ENCODE measurements around the gene OSBPL5.

OSBPL5 gene

DNA sequence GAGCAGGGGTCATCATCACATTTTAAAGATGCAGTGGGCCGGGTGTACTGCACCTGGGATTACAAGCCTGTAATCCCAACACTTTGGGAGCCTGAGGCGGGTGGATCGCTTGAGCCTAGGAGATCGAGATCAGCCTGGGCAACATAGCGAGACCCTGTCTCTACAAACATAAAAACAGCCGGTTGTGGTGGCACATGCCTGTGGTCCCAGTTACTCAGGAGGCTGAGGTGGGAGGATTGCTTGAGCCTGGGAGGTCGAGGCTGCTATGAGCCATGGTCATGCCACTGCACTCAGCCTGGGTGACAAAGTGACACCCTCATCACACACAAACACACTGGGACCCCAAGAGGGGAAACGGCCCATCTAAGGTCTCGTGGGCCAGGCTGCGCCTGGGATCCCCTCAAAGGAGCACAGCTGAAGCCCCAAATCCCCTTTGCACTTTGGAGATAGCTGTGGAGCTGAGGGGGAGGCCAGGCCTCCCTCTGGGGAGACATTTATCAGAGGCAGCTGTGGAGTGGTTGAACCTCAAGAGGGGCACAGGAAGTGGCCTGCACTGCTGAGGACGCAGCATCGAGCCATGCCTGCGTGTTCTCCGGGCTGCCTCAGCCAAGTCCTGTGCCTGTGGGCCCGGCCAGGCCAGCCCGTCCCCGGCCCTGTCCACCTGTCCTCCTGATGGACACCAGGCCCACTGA, 27.5 kb downstream of the OSBPL5 start:
- H3K27me3 ChIP-seq (ENCODE audit: low read depth, low read length) = no peaks in the 10 kb centered on the region
- no peak for TF ChIP-seq EZH2phosphoT487 (IDR thresholded peaks at IDR 0.05; ENCODE audit: low read depth)
- TF ChIP-seq, protein P1, sequence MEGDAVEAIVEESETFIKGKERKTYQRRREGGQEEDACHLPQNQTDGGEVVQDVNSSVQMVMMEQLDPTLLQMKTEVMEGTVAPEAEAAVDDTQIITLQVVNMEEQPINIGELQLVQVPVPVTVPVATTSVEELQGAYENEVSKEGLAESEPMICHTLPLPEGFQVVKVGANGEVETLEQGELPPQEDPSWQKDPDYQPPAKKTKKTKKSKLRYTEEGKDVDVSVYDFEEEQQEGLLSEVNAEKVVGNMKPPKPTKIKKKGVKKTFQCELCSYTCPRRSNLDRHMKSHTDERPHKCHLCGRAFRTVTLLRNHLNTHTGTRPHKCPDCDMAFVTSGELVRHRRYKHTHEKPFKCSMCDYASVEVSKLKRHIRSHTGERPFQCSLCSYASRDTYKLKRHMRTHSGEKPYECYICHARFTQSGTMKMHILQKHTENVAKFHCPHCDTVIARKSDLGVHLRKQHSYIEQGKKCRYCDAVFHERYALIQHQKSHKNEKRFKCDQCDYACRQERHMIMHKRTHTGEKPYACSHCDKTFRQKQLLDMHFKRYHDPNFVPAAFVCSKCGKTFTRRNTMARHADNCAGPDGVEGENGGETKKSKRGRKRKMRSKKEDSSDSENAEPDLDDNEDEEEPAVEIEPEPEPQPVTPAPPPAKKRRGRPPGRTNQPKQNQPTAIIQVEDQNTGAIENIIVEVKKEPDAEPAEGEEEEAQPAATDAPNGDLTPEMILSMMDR (IDR thresholded peaks at IDR 0.05; ENCODE audit: low read depth, low read length) = no peak
- H3K9ac ChIP-seq (ENCODE audit: low read length) = no peak overlapping the region
- H3K4me3 ChIP-seq (ENCODE audit: low read length) = no peak overlapping the region
- no peaks in the 10 kb centered on the region for H3K79me2 ChIP-seq (ENCODE audit: low read length)
- H3K27ac ChIP-seq (ENCODE audit: low read length) = no peak overlapping the region
- no peaks in the 10 kb centered on the region for H4K20me1 ChIP-seq (ENCODE audit: insufficient read depth, low read length)
- no peak overlapping the region for H3K4me2 ChIP-seq (ENCODE audit: low read length)
- H2AFZ ChIP-seq (ENCODE audit: low read depth, low read length) = no peak overlapping the region
- H3K4me1 ChIP-seq (ENCODE audit: low read length) = no peaks in the 10 kb centered on the region
- no peaks in the 10 kb centered on the region for H3K9me3 ChIP-seq (ENCODE audit: insufficient read depth, low read length)
- no peaks in the 10 kb centered on the region for H3K36me3 ChIP-seq (replicated peaks; ENCODE audit: low read depth, low read length)

DNA sequence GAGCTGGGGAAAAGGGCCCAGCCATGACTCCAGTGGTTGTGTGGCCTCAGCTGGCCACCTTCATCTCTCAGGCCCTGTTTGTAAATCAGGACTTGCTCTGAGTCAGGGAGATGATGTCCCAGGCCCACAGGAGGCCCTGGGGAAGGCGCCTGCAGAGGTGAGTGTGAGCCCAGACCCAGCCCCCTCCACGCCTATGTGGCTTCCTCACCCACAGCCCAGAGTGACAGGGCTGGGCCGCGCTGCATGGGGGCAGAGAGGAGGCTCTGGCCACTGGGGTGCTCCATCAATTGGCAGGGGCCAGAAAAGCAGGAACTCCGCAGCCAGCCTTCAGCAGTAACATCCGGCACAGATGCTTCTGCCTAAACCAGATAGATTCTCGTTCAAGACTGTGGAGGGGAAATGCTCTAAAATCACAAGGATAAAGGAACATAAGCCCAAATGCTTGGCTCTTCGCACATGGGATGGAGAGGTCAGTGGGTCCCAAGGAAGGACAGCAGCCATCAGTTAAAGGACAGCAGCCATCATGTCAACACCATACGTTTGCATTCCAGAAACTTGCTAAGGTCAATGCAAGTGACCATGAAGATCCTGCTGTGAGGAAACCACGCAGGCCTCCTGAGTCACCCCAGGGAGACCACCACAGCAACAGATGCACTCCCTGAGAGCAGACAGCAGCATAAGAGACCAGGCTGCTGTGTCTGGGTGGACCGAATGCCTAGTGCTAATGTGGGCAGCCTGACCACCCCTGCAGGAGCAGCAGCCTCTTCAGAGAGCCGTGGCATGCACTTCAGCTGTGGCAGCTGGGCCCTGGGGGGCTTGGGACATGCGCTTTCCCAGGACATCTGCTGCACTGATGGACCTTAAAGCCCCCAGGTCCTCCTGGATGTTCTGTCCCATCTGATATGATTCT, 28.3 kb downstream of the OSBPL5 start:
- H3K27me3 ChIP-seq (ENCODE audit: low read depth, low read length) = no peaks in the 10 kb centered on the region
- no peaks in the 10 kb centered on the region for H3K79me2 ChIP-seq (ENCODE audit: low read length)
- no peak overlapping the region for H3K27ac ChIP-seq (ENCODE audit: low read length)
- no peaks in the 10 kb centered on the region for H3K36me3 ChIP-seq (replicated peaks; ENCODE audit: low read depth, low read length)
- H3K4me2 ChIP-seq (ENCODE audit: low read length) = no peak overlapping the region
- H2AFZ ChIP-seq (ENCODE audit: low read depth, low read length) = no peak overlapping the region
- H3K9ac ChIP-seq (ENCODE audit: low read length) = no peak overlapping the region
- no peaks in the 10 kb centered on the region for H4K20me1 ChIP-seq (ENCODE audit: insufficient read depth, low read length)
- H3K9me3 ChIP-seq (ENCODE audit: insufficient read depth, low read length) = no peaks in the 10 kb centered on the region
- H3K4me1 ChIP-seq (ENCODE audit: low read length) = no peaks in the 10 kb centered on the region
- TF ChIP-seq EZH2phosphoT487 (IDR thresholded peaks at IDR 0.05; ENCODE audit: low read depth) = no peak
- TF ChIP-seq, protein P1 (IDR thresholded peaks at IDR 0.05; ENCODE audit: low read depth, low read length) = no peak
- H3K4me3 ChIP-seq (ENCODE audit: low read length) = no peak overlapping the region

DNA sequence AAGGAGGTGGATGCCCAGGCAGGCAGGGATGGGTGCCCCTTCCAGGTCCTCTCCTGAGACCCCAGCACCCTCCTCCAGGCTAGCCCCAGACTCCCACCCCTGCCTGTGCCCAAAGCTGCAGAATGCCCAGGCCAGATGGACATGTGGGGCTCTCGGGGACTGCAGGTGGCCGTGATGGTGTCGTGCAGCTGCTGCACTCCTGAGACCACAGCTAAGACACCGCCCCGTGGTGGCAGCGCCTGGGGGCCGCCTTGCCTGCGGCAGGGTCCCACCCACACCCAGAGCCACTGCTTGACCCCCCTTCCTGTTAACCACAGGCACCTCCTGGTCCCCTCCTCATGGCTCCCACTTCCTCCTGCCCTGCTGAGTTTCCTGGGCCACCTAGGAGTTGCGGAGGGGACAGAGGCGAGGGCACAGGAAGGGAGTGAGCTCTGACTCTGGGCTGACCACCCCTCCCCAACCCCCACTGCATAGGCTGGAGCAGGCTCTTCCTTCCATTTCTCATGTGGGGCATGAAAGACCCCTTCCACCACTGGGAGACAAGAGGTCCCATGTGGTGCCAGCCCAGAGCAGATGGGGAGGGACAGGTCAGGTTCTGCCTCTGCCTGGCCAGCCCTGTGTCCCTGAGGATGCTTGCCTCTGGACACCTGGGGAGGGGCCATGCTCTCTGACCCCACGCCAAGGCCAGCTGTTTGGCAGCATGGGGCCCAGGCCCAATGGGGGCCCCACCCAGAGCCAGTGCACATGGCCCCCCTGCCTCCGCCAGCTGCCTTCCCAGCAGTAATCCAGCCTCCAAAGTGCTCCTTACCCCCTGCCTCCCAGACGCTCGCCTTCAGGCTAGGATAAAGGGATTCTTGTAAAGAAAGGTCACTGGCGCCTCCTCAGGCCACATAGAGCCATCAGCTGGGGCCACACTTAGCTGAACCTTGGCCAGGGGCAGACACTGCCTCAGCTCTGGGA, 29.3 kb downstream of the OSBPL5 start:
- Histone ChIP-seq H3K36me3 (replicated peaks; ENCODE audit: low read depth, low read length) (no peaks in the 10 kb centered on the region), H3K79me2 (ENCODE audit: low read length) (no peaks in the 10 kb centered on the region), H4K20me1 (ENCODE audit: insufficient read depth, low read length) (no peaks in the 10 kb centered on the region), H2AFZ (ENCODE audit: low read depth, low read length) (no peak overlapping the region), H3K9me3 (ENCODE audit: insufficient read depth, low read length) (no peaks in the 10 kb centered on the region), H3K4me1 (ENCODE audit: low read length) (no peaks in the 10 kb centered on the region), H3K27me3 (ENCODE audit: low read depth, low read length) (no peaks in the 10 kb centered on the region), H3K4me2 (ENCODE audit: low read length) (no peak overlapping the region), H3K27ac (ENCODE audit: low read length) (no peak overlapping the region), H3K9ac (ENCODE audit: low read length) (no peak overlapping the region), H3K4me3 (ENCODE audit: low read length) (no peak overlapping the region)
- no peak for TF ChIP-seq EZH2phosphoT487 (IDR thresholded peaks at IDR 0.05; ENCODE audit: low read depth)
- TF ChIP-seq, protein P1 (IDR thresholded peaks at IDR 0.05; ENCODE audit: low read depth, low read length) = peak; percentile 11; the same call in 1 of the 2 replicates
